ENCODE measurements around the gene ARRDC1. TPM values are rescaled to one million over a fixed set of nuclear protein-coding genes. Genes with fewer than 3 reads are reported as not detected.
"Not testable (repeated sequence)": the region's sequence is repeated elsewhere in the genome, so short reads cannot be mapped to it uniquely, and the experiment has no call there.

The ARRDC1 gene
- total RNA-seq, 2 experiments from 2014 or later: 62.8 to 64.6 TPM

- POLR2A ChIA-PET: interaction anchor here (0.9 kb wide), 1 partner anchor 8 kb away, joined by 3 read pairs; no protein-coding TSS in a partner anchor
- H3K4me3 Mint-ChIP-seq: peak overlapping the region; percentile 47
- H3K36me3 Mint-ChIP-seq: peaks cover 14% of the 10 kb centered on the region
- H3K9me3 Mint-ChIP-seq: no peaks in the 10 kb centered on the region
- H3K27ac Mint-ChIP-seq: no peak overlapping the region
- H3K27me3 Mint-ChIP-seq: no peaks in the 10 kb centered on the region
- H3K4me1 Mint-ChIP-seq: peaks cover 37% of the 10 kb centered on the region
- ATAC-seq (ENCODE audit: low read depth): no peak
- DNase-seq: no peak
Measured at GRCh38 chr9:137621131-137621757, 15.8 kb downstream of the ARRDC1 start.

GRCh38 chr9:137622211-137622610 is 16.7 kb downstream of the ARRDC1 start:
- ATAC-seq (ENCODE audit: low read depth); DNase-seq; H3K4me3 Mint-ChIP-seq; H3K27me3 Mint-ChIP-seq; H3K27ac Mint-ChIP-seq; H3K9me3 Mint-ChIP-seq: not testable (repeated sequence)
- peaks cover 38% of the 10 kb centered on the region for H3K4me1 Mint-ChIP-seq
- POLR2A ChIA-PET: interaction anchor here (0.6 to 0.9 kb wide), 4 partner anchors 9 to 487 kb away, joined by 3 read pairs; no protein-coding TSS in a partner anchor
- peaks cover 14% of the 10 kb centered on the region for H3K36me3 Mint-ChIP-seq

GRCh38 chr9:137626464-137626863 is 21.0 kb downstream of the ARRDC1 start:
- Mint-ChIP-seq H3K4me1 (peaks cover 37% of the 10 kb centered on the region), H3K27ac (peak overlapping the region; percentile 78), H3K36me3 (peaks cover 22% of the 10 kb centered on the region), H3K4me3 (peak overlapping the region; percentile 53), H3K27me3 (no peaks in the 10 kb centered on the region), H3K9me3 (no peaks in the 10 kb centered on the region)
- POLR2A ChIA-PET: no interaction called here
- ATAC-seq (ENCODE audit: low read depth) (no peak), DNase-seq (no peak)

GRCh38 chr9:137627406-137627805 is 21.9 kb downstream of the ARRDC1 start:
- POLR2A ChIA-PET: interaction anchor here (1.0 to 4.7 kb wide), 3 partner anchors 8 to 25 kb away, joined by 3 to 36 read pairs (median 4); partner anchors contain the start of genes ARRDC1 and EHMT1
- not testable (repeated sequence) for H3K9me3 Mint-ChIP-seq; DNase-seq; H3K27ac Mint-ChIP-seq; ATAC-seq (ENCODE audit: low read depth); H3K27me3 Mint-ChIP-seq
- H3K36me3 Mint-ChIP-seq: peaks cover 22% of the 10 kb centered on the region
- H3K4me1 Mint-ChIP-seq: peaks cover 35% of the 10 kb centered on the region
- peak overlapping the region; percentile 39 for H3K4me3 Mint-ChIP-seq

GRCh38 chr9:137630126-137630525 is 24.6 kb downstream of the ARRDC1 start:
- H3K4me1 Mint-ChIP-seq: peaks cover 35% of the 10 kb centered on the region
- ATAC-seq (ENCODE audit: low read depth) (no peak), DNase-seq (no peak)
- POLR2A ChIA-PET: interaction anchor here (1.1 to 4.7 kb wide), 2 partner anchors 11 to 20 kb away, joined by 4 to 36 read pairs; partner anchors contain the start of gene EHMT1
- no peaks in the 10 kb centered on the region for H3K27me3 Mint-ChIP-seq
- H3K9me3 Mint-ChIP-seq: no peaks in the 10 kb centered on the region
- H3K4me3 Mint-ChIP-seq: no peak overlapping the region
- peaks cover 17% of the 10 kb centered on the region for H3K36me3 Mint-ChIP-seq
- peak overlapping the region; percentile 55 for H3K27ac Mint-ChIP-seq

DNA sequence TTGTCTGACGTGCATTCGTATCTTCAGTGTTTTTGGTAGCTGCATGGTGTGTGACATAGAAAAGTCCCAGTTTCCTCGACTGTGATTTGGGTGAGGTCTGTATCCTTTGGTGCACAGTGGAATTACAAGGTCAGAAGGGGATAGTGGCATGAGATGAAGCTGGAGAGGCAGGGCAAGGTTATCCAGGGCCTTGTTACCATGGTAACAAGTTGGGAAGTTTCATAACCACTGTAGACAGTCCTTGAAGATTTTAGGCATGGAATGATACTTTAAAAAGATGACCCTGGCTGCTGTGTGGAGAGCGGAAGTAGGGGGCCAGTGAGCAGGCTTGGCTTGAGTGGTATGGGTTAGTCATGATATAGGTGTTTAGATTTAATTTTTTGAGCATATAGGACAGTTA is 25.2 kb downstream of the ARRDC1 start:
- POLR2A ChIA-PET: interaction anchor here (4.7 kb wide), 1 partner anchor 11 kb away, joined by 36 read pairs; the partner anchor contains the start of gene EHMT1
- Mint-ChIP-seq H3K36me3 (peaks cover 14% of the 10 kb centered on the region), H3K4me1 (peaks cover 30% of the 10 kb centered on the region), H3K4me3 (peak overlapping the region; percentile 28), H3K9me3 (no peaks in the 10 kb centered on the region), H3K27ac (peak overlapping the region; percentile 49), H3K27me3 (no peaks in the 10 kb centered on the region)
- no peak for DNase-seq
- ATAC-seq (ENCODE audit: low read depth): no peak

DNA sequence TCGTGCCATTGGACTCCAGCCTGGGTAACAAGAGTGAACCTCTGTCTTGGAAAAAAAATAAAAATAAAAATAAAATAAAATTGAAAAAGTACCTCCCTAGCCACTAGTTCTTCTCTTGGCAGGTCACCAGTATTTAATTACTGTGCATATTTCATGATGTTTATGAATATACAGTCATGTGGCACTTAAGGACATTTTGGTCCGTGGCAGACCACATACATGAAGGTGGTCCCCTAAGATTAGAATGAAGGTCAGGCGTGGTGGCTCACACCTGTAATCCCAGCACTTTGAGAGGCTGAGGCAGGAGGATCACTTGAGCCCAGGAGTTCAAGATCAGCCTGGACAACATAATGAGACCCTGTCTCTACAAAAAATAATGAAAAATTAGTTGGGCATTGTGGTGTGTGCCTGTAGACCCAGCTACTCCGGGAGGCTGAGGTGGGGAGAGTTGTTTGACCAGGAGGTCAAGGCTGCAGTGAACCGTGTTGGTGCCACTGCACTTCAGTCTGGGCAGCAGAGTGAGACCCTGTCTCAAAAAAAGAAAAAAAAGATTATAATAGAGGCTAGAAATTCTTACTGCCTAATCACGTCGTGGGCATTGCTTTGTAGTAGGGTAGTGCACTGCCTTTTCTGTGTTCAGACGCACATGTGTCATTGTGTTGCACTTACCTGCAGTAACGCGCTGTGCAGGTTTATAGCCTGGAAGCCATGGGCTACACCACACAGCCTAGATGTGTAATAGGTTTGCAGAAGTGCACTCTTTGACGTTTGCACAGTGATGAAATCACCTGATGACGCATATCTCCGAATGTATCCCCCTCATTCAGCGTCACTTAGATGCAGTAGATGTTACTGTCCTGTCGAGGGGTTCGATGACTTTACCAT is 26.1 kb downstream of the ARRDC1 start:
- H3K27me3 Mint-ChIP-seq: no peaks in the 10 kb centered on the region
- DNase-seq (no peak), ATAC-seq (ENCODE audit: low read depth) (no peak)
- H3K4me1 Mint-ChIP-seq: peaks cover 33% of the 10 kb centered on the region
- no peak overlapping the region for H3K4me3 Mint-ChIP-seq
- no peak overlapping the region for H3K27ac Mint-ChIP-seq
- no peaks in the 10 kb centered on the region for H3K9me3 Mint-ChIP-seq
- peaks cover 17% of the 10 kb centered on the region for H3K36me3 Mint-ChIP-seq
- POLR2A ChIA-PET: interaction anchor here (4.7 kb wide), 1 partner anchor 12 kb away, joined by 36 read pairs; the partner anchor contains the start of gene EHMT1

GRCh38 chr9:137632230-137633161 is 27.0 kb downstream of the ARRDC1 start:
- peaks cover 33% of the 10 kb centered on the region for H3K4me1 Mint-ChIP-seq
- peaks cover 17% of the 10 kb centered on the region for H3K36me3 Mint-ChIP-seq
- DNase-seq (no peak), ATAC-seq (ENCODE audit: low read depth) (no peak)
- H3K4me3 Mint-ChIP-seq: no peak overlapping the region
- no peaks in the 10 kb centered on the region for H3K27me3 Mint-ChIP-seq
- POLR2A ChIA-PET: interaction anchor here (0.7 to 1.2 kb wide), 2 partner anchors 14 to 321 kb away, joined by 3 to 4 read pairs; partner anchors contain the start of gene EHMT1
- H3K27ac Mint-ChIP-seq: no peak overlapping the region
- H3K9me3 Mint-ChIP-seq: no peaks in the 10 kb centered on the region

- H3K36me3 Mint-ChIP-seq: peaks cover 18% of the 10 kb centered on the region
- DNase-seq: no peak
- no peaks in the 10 kb centered on the region for H3K9me3 Mint-ChIP-seq
- peaks cover 27% of the 10 kb centered on the region for H3K4me1 Mint-ChIP-seq
- no peak for ATAC-seq (ENCODE audit: low read depth)
- H3K27me3 Mint-ChIP-seq: no peaks in the 10 kb centered on the region
- H3K4me3 Mint-ChIP-seq: no peak overlapping the region
- POLR2A ChIA-PET: no interaction called here
- H3K27ac Mint-ChIP-seq: no peak overlapping the region
Measured at GRCh38 chr9:137634016-137634415, 28.5 kb downstream of the ARRDC1 start.

DNA sequence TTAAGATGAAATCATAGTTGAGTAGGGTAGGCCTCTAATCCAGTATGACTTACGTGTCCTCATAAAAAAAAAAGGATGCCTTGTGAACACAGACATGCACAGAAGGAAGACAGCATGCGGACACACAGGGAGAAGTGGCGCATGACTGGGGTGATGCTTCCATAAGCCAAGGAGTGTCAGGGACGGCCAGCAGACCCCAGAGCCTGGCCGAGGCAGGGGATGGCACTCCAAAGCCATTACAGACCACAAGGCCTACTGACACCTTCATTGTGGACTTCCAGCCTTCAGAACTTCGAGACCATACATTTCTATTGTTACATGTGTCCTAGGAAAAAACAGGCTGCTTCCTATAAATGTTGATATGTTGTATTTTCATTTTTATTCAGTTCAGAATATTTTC is 33.2 kb downstream of the ARRDC1 start:
- H3K27ac Mint-ChIP-seq: peak overlapping the region; percentile 89
- H3K4me1 Mint-ChIP-seq: peaks cover 23% of the 10 kb centered on the region
- POLR2A ChIA-PET: no interaction called here
- no peak for ATAC-seq (ENCODE audit: low read depth)
- DNase-seq: no peak
- H3K27me3 Mint-ChIP-seq: no peaks in the 10 kb centered on the region
- peaks cover 22% of the 10 kb centered on the region for H3K36me3 Mint-ChIP-seq
- no peaks in the 10 kb centered on the region for H3K9me3 Mint-ChIP-seq
- H3K4me3 Mint-ChIP-seq: peak overlapping the region; percentile 84

DNA sequence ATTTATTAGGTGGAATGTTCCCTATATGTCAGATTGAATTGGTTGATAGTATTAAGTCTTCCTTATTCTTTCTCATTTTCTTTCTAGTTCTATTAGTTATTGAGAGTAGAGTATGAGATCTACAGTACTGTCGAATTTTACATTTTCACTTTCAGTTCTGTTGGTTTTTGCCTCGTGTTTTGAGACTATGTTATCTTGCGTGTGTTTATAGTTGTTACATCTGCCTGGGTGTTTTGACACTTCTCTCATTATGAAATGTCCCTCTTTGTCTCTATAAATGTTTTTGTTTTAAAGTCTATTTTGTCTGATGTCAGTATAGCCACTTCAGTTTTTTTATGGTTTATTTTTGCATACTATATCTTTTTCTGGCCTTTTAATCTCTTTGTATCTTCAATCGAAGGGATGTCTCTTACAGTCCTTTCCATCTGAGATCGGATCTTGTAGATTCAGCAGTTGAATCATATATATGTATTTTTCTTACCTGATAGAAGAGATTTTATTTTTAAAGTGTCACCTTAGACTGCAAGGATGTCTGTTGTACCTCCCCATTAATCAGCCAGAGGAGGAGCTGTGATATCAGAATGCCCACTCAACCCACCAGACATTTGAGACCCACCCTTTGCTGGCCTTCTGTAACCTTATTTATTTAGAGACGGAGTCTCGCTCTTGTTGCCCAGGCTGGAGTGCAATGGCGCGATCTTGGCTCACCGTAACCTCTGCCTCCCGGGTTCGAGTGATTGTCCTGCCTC is 34.0 kb downstream of the ARRDC1 start:
- peak overlapping the region; percentile 89 for H3K27ac Mint-ChIP-seq
- DNase-seq: no peak
- H3K27me3 Mint-ChIP-seq: no peaks in the 10 kb centered on the region
- H3K36me3 Mint-ChIP-seq: peaks cover 23% of the 10 kb centered on the region
- H3K4me3 Mint-ChIP-seq: peak overlapping the region; percentile 84
- no peaks in the 10 kb centered on the region for H3K9me3 Mint-ChIP-seq
- H3K4me1 Mint-ChIP-seq: peaks cover 24% of the 10 kb centered on the region
- POLR2A ChIA-PET: no interaction called here
- peak; percentile 86 for ATAC-seq (ENCODE audit: low read depth)

GRCh38 chr9:137640862-137641261 is 35.4 kb downstream of the ARRDC1 start:
- H3K27me3 Mint-ChIP-seq: no peaks in the 10 kb centered on the region
- peak overlapping the region; percentile 9 for H3K27ac Mint-ChIP-seq
- ATAC-seq (ENCODE audit: low read depth) (no peak), DNase-seq (no peak)
- POLR2A ChIA-PET: interaction anchor here (1.0 kb wide), 1 partner anchor 21 kb away, joined by 3 read pairs; no protein-coding TSS in a partner anchor
- H3K36me3 Mint-ChIP-seq: peaks cover 23% of the 10 kb centered on the region
- no peak overlapping the region for H3K4me3 Mint-ChIP-seq
- no peaks in the 10 kb centered on the region for H3K9me3 Mint-ChIP-seq
- peaks cover 24% of the 10 kb centered on the region for H3K4me1 Mint-ChIP-seq
